K562 (cell line): ENCODE data around the gene DNAJC25. TPM values are rescaled to one million over a fixed set of nuclear protein-coding genes. Genes with fewer than 3 reads are reported as not detected.
A peak's percentile ranks its signal among the peaks of the same experiment; 100 is the strongest.

Source experiments
- ATAC-seq: fragments of 200-7000 bp; cut with Tn5 transposase; 3 replicates; pipeline ENCODE4 v1.9.1; 2020; ENCODE audit warnings: moderate library complexity
- BruUV-seq: library from RNA; stranded (reverse); fragments of 400-500 nt; replicated peaks from 2 replicates; lab custom pipeline; 2021; lab: Mats Ljungman, UMichigan
- CTCF ChIA-PET: fragments of 300-600 bp; formaldehyde crosslinking; extraction: SDS; loops from one replicate; lab custom pipeline; 2021; ENCODE audit warnings: low intra/inter-chr PET ratio; lab: Yijun Ruan, JAX
- POLR2A ChIA-PET: fragments of 300-600, 350-650 bp; sonication (Branson Sonifier 250); formaldehyde crosslinking; extraction: SDS; loops from one replicate; lab custom pipeline; 2021; ENCODE audit warnings: antibody characterized with exemption, inconsistent platforms; lab: Yijun Ruan, JAX
- DNase-seq, 4 experiments: peaks; one replicate each; pipeline versions ENCODE4 v3.0.0 to v3.0.0-alpha.2; 2011 to 2018; ENCODE audit warnings: low spot score in 3 of 4, mixed read lengths in 3 of 4; ENCODE audit errors: extremely low read depth in 1 of 4
- FAIRE-seq: peaks from 2 replicates; lab custom pipeline; 2011; peaks lifted over from hg19 to GRCh38; lab: Jason Lieb, UNC
- H2AFZ ChIP-seq: 2 replicates; pipeline ENCODE4 v1.6.0; 2011; ENCODE audit warnings: low read depth, low read length, control low read depth, inconsistent platforms
- H3K27ac ChIP-seq: fragments of 200-600 bp; 3 replicates; pipeline ENCODE4 v1.8.0; 2011; ENCODE audit warnings: low read depth, mild to moderate bottlenecking, control low read depth, inconsistent platforms, low read length, moderate library complexity, mixed read lengths; ENCODE audit errors: extremely low read depth
- H3K27me3 ChIP-seq, 2 experiments: fragments of 300-600 bp in 1 of 2; 2 replicates in 1 of 2; 3 replicates in 1 of 2; pipeline versions ENCODE4 v1.6.0 to v1.8.0; 2011; ENCODE audit warnings: inconsistent platforms in 2 of 2, low read length in 2 of 2, mild to moderate bottlenecking in 1 of 2, mixed read lengths in 1 of 2, moderate library complexity in 1 of 2; ENCODE audit not compliant: control insufficient read depth in 2 of 2, insufficient read depth in 2 of 2
- H3K36me3 ChIP-seq: fragments of 300-600 bp; 3 replicates; pipeline ENCODE4 v1.8.0; 2011; ENCODE audit warnings: mild to moderate bottlenecking, low read length, inconsistent platforms; ENCODE audit not compliant: control insufficient read depth, insufficient read depth
- H3K4me1 ChIP-seq, 2 experiments: fragments of 200-600 bp in 1 of 2; replicated peaks in 1 of 2; 2 replicates in 1 of 2; 3 replicates in 1 of 2; pipeline versions ENCODE4 v1.5.1 to v1.8.0; 2011; ENCODE audit warnings: inconsistent platforms in 2 of 2, low read length in 2 of 2, mild to moderate bottlenecking in 1 of 2, mixed read lengths in 1 of 2, moderate library complexity in 1 of 2; ENCODE audit not compliant: control insufficient read depth in 2 of 2, insufficient read depth in 2 of 2
- H3K4me2 ChIP-seq: 2 replicates; pipeline ENCODE4 v1.6.1; 2011; ENCODE audit warnings: low read length, control low read depth, inconsistent platforms, mixed read lengths; ENCODE audit not compliant: insufficient read depth
- H3K4me3 ChIP-seq: fragments of 200-600 bp; sonication (generic), shearing (Covaris generic); 2 replicates; pipeline ENCODE4 v1.5.1; 2016; ENCODE audit warnings: control low read depth, inconsistent platforms
- H3K79me2 ChIP-seq: fragments of 200-600 bp; 3 replicates; pipeline ENCODE4 v1.8.0; 2011; ENCODE audit warnings: low read length, inconsistent platforms; ENCODE audit not compliant: control insufficient read depth, insufficient read depth
- H3K9ac ChIP-seq, 2 experiments: 2 replicates each; pipeline versions ENCODE4 v1.6.0 to v1.6.1; 2011; ENCODE audit warnings: low read depth in 2 of 2, low read length in 2 of 2, control low read depth in 1 of 2, inconsistent platforms in 1 of 2, mild to moderate bottlenecking in 1 of 2, mixed read lengths in 1 of 2; ENCODE audit not compliant: insufficient read depth in 1 of 2
- H3K9me1 ChIP-seq: one replicate; pipeline ENCODE4 v1.6.0; 2011; ENCODE audit warnings: inconsistent platforms, mild to moderate bottlenecking, low read length, moderate library complexity; ENCODE audit not compliant: control insufficient read depth, insufficient read depth
- H3K9me3 ChIP-seq: replicated peaks from 2 replicates; pipeline ENCODE4 v1.5.1; 2011; ENCODE audit warnings: low read depth, low read length, inconsistent platforms; ENCODE audit not compliant: control insufficient read depth, insufficient read depth
- H4K20me1 ChIP-seq: replicated peaks from 2 replicates; pipeline ENCODE4 v1.6.1; 2011; ENCODE audit warnings: low read length, inconsistent platforms, mixed read lengths; ENCODE audit not compliant: control insufficient read depth, insufficient read depth
- ARID3A ChIP-seq: IDR thresholded peaks from 2 replicates; pipeline ENCODE4 v1.6.1; 2012; ENCODE audit warnings: low read depth, low read length, improper control_type of control experiment, borderline replicate concordance
- BRD9 ChIP-seq: fragments of 450-650 bp; IDR thresholded peaks from 2 replicates; pipeline ENCODE4 v1.6.1; 2018; ENCODE audit warnings: low read depth; ENCODE audit not compliant: partially characterized antibody
- CREB3L1 ChIP-seq: fragments of 450-650 bp; IDR thresholded peaks from 2 replicates; pipeline ENCODE4 v1.6.1; 2014; ENCODE audit warnings: low read depth, mild to moderate bottlenecking, moderate library complexity, borderline replicate concordance
- HMGN3 ChIP-seq: IDR thresholded peaks from 2 replicates; pipeline ENCODE4 v1.6.1; 2011; ENCODE audit warnings: borderline replicate concordance, low read depth, mild to moderate bottlenecking, mixed read lengths, low read length; ENCODE audit not compliant: insufficient read length; ENCODE audit errors: extremely low read depth
- MCM5 ChIP-seq: fragments of 450-650 bp; IDR thresholded peaks from 2 replicates; pipeline ENCODE4 v1.6.1; 2016; ENCODE audit warnings: low read depth
- MTA3 ChIP-seq: fragments of 450-650 bp; formaldehyde crosslinking; IDR thresholded peaks from 2 replicates; pipeline ENCODE4 v1.6.1; 2017; ENCODE audit warnings: mild to moderate bottlenecking, borderline replicate concordance
- NR3C1 ChIP-seq: sonication (generic); formaldehyde crosslinking; IDR thresholded peaks from 2 replicates; pipeline ENCODE4 v1.8.1; 2022; ENCODE audit warnings: missing genetic modification reagents
- RCOR1 ChIP-seq, 2 experiments: IDR thresholded peaks; 2 replicates each; pipeline ENCODE4 v1.6.1; 2012; ENCODE audit warnings: low read depth in 2 of 2, low read length in 2 of 2, borderline replicate concordance in 1 of 2, improper control_type of control experiment in 1 of 2
- ZFPM2 ChIP-seq: fragments of 250-450 bp; sonication (Bioruptor Pico); IDR thresholded peaks from 2 replicates; pipeline ENCODE4 v1.5.1; 2022; ENCODE audit warnings: mild to moderate bottlenecking
- ZNF124 ChIP-seq: sonication (generic); formaldehyde crosslinking; IDR thresholded peaks from 2 replicates; pipeline ENCODE4 v1.8.1; 2022; ENCODE audit warnings: missing genetic modification reagents
- ZNF311 ChIP-seq: fragments of 250-450 bp; sonication (Bioruptor Pico); IDR thresholded peaks from 2 replicates; pipeline ENCODE4 v1.4.0; 2020; ENCODE audit warnings: mild to moderate bottlenecking, moderate library complexity
- WGBS: fragments of 100-300 bp; shearing (Covaris generic); methylation state at CpG from one replicate; pipeline ENCODE4 v1.1.6; 2016; ENCODE audit warnings: low coverage, mixed read lengths; ENCODE audit not compliant: insufficient coverage; ENCODE audit errors: missing lambda C conversion rate; 5-methylcytosine and 5-hydroxymethylcytosine counted together
- in situ Hi-C: fragments of 300-500 bp; cut with MboI; formaldehyde crosslinking; loops from 4 replicates; pipeline ENCODE4 v1.15.0; 2018; ENCODE audit warnings: inconsistent platforms, mixed read lengths
- intact Hi-C: fragments of 100-400 bp; cut with micrococcal nuclease; formaldehyde crosslinking; loops from 2 replicates; pipeline ENCODE4 v1.14.2; 2022
- polyA plus RNA-seq, 8 experiments: library from polyadenylated mRNA; depleted of rRNA in 4 of 8; stranded (reverse) in 5 of 8; unstranded in 3 of 8; fragments of >200 nt; fragmentation: Nextera tagmentation in 2 of 8; fragmentation: Illumina TruSeq in 1 of 8; extraction: Ambion mirVana in 2 of 8; extraction: Trizol in 1 of 8; gene quantifications; 2 replicates each; pipeline versions ENCODE4 v1.2.1 to v1.2.3, GENCODE V29; 2011 to 2014; ENCODE audit warnings: inconsistent platforms in 1 of 8, missing spikeins in 1 of 8
- total RNA-seq, 7 experiments: library from RNA; depleted of rRNA in 6 of 7; stranded (reverse); fragments of >200 nt in 6 of 7; fragmentation: Illumina TruSeq in 2 of 7; extraction: Trizol in 2 of 7; gene quantifications; 2 replicates each; pipeline versions ENCODE4 v1.2.1 to v1.2.3, GENCODE V29; 2011 to 2021; ENCODE audit warnings: low replicate concordance in 1 of 7
- TF ChIP-seq, protein P1 (sequence below): IDR thresholded peaks from 2 replicates; pipeline ENCODE4 v1.6.1; 2014; ENCODE audit warnings: antibody characterized with exemption
- TF ChIP-seq, protein P2 (sequence below), 2 experiments: fragments of 450-650 bp in 1 of 2; IDR thresholded peaks; 2 replicates each; pipeline ENCODE4 v1.6.1; 2011 to 2017; ENCODE audit warnings: low read depth in 2 of 2, antibody characterized with exemption in 1 of 2, borderline replicate concordance in 1 of 2, low read length in 1 of 2, mild to moderate bottlenecking in 1 of 2, mixed read lengths in 1 of 2; ENCODE audit not compliant: control insufficient read depth in 1 of 2
- TF ChIP-seq, protein P3 (sequence below): fragments of 250-450 bp; sonication (Bioruptor Pico); IDR thresholded peaks from 2 replicates; pipeline ENCODE4 v1.5.0; 2021

The DNAJC25 gene
- total and polyA plus RNA-seq, 9 of the 15 experiments (the other 6 are each of a cell fraction or from before 2014, with no cell fraction given) = 3.7 to 11.2 (median 7.1) TPM

DNA sequence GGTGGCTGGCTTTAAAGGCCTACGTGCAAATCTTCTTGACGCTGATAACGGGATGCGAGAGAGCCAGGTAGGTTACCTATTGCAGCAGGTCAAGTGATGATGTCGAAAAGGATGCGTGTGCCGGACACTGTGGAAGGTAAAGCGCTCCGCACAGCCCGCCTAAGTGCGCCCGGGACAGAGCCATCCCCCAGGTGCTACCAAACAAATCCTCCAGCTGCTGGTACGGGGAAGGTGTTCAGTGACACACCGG lies 245 bp upstream of the DNAJC25 start:
- Histone ChIP-seq H3K27me3 (no peaks in the 10 kb centered on the region), H3K4me2 (peak overlapping the region; percentile 95), H3K79me2 (peaks cover 53% of the 10 kb centered on the region), H2AFZ (peak overlapping the region; percentile 100), H3K9ac (peak overlapping the region; percentile 93), H3K36me3 (peaks cover 30% of the 10 kb centered on the region; the same call in 2 of the 3 replicates), H3K27ac (peak overlapping the region; percentile 64), H3K9me1 (peaks cover 10% of the 10 kb centered on the region), H3K4me3 (peak overlapping the region; percentile 97), H4K20me1 (peaks cover 9% of the 10 kb centered on the region), H3K9me3 (no peaks in the 10 kb centered on the region), H3K4me1 (peaks cover 6 to 21% of the 10 kb centered on the region in 2 experiments)
- no peak for FAIRE-seq
- no peak for ATAC-seq
- in situ Hi-C loops = no loop called here
- WGBS = under 1% methylated on average over 14 of the region's 14 CpGs
- ChIA-PET CTCF (no interaction called here), POLR2A (interaction anchor here (0.9 to 1.1 kb wide), 4 partner anchors 16 to 148 kb away, joined by 3 to 4 read pairs (median 4); partner anchors contain the start of gene GNG10)
- no peak for DNase-seq
- BruUV-seq = no TSS peak
- intact Hi-C loops = loop anchor here (5.0 to 10.0 kb wide), 2 partner anchors 39 to 146 kb away; partner anchors contain the start of gene ECPAS
- TF ChIP-seq ZFPM2 (CRISPR knock-in tag) = no peak
- 0 out of 2 replicates have a peak, but pooled peaks have one; percentile 84 for TF ChIP-seq MTA3
- TF ChIP-seq RCOR1 (IDR thresholded peaks at IDR 0.05; ENCODE audit: borderline replicate concordance in 1 of 2, low read depth in 2 of 2, low read length in 2 of 2) = peak; percentile 14 to 69; a peak in 2 of 4 replicates
- no peak for TF ChIP-seq NR3C1
- no peak for TF ChIP-seq MCM5
- TF ChIP-seq HMGN3 = no peak
- TF ChIP-seq BRD9 = no peak
- TF ChIP-seq ZNF311 (CRISPR knock-in tag) = no peak
- TF ChIP-seq ZNF124 (CRISPR knock-in tag) = no peak
- no peak for TF ChIP-seq CREB3L1
- TF ChIP-seq, protein P1, sequence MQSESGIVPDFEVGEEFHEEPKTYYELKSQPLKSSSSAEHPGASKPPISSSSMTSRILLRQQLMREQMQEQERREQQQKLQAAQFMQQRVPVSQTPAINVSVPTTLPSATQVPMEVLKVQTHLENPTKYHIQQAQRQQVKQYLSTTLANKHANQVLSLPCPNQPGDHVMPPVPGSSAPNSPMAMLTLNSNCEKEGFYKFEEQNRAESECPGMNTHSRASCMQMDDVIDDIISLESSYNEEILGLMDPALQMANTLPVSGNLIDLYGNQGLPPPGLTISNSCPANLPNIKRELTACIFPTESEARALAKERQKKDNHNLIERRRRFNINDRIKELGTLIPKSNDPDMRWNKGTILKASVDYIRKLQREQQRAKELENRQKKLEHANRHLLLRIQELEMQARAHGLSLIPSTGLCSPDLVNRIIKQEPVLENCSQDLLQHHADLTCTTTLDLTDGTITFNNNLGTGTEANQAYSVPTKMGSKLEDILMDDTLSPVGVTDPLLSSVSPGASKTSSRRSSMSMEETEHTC = no peak
- TF ChIP-seq, protein P2, sequence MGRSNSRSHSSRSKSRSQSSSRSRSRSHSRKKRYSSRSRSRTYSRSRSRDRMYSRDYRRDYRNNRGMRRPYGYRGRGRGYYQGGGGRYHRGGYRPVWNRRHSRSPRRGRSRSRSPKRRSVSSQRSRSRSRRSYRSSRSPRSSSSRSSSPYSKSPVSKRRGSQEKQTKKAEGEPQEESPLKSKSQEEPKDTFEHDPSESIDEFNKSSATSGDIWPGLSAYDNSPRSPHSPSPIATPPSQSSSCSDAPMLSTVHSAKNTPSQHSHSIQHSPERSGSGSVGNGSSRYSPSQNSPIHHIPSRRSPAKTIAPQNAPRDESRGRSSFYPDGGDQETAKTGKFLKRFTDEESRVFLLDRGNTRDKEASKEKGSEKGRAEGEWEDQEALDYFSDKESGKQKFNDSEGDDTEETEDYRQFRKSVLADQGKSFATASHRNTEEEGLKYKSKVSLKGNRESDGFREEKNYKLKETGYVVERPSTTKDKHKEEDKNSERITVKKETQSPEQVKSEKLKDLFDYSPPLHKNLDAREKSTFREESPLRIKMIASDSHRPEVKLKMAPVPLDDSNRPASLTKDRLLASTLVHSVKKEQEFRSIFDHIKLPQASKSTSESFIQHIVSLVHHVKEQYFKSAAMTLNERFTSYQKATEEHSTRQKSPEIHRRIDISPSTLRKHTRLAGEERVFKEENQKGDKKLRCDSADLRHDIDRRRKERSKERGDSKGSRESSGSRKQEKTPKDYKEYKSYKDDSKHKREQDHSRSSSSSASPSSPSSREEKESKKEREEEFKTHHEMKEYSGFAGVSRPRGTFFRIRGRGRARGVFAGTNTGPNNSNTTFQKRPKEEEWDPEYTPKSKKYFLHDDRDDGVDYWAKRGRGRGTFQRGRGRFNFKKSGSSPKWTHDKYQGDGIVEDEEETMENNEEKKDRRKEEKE (IDR thresholded peaks at IDR 0.05; ENCODE audit: borderline replicate concordance in 1 of 2, control insufficient read depth in 1 of 2, low read depth in 2 of 2, low read length in 1 of 2) = peak in 1 of 2 experiments; percentile 97; a peak in 1 of 4 replicates
- TF ChIP-seq, protein P3, sequence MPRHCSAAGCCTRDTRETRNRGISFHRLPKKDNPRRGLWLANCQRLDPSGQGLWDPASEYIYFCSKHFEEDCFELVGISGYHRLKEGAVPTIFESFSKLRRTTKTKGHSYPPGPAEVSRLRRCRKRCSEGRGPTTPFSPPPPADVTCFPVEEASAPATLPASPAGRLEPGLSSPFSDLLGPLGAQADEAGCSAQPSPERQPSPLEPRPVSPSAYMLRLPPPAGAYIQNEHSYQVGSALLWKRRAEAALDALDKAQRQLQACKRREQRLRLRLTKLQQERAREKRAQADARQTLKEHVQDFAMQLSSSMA (CRISPR knock-in tag) = no peak
- no peak for TF ChIP-seq ARID3A
